DMS153 treated with DMSO at 0.1 percent for 48 hours (cell line): Measurements from ENCODE around the gene EIF4B.
A peak's percentile ranks its signal among the peaks of the same experiment; 100 is the strongest.
"Not testable (repeated sequence)": the region's sequence is repeated elsewhere in the genome, so short reads cannot be mapped to it uniquely, and the experiment has no call there.

Experiments
- DNase-seq: peaks from one replicate; lab custom pipeline; 2025; ENCODE audit not compliant: unreplicated experiment; lab: John Stamatoyannopoulos, UW

The EIF4B gene

DNA sequence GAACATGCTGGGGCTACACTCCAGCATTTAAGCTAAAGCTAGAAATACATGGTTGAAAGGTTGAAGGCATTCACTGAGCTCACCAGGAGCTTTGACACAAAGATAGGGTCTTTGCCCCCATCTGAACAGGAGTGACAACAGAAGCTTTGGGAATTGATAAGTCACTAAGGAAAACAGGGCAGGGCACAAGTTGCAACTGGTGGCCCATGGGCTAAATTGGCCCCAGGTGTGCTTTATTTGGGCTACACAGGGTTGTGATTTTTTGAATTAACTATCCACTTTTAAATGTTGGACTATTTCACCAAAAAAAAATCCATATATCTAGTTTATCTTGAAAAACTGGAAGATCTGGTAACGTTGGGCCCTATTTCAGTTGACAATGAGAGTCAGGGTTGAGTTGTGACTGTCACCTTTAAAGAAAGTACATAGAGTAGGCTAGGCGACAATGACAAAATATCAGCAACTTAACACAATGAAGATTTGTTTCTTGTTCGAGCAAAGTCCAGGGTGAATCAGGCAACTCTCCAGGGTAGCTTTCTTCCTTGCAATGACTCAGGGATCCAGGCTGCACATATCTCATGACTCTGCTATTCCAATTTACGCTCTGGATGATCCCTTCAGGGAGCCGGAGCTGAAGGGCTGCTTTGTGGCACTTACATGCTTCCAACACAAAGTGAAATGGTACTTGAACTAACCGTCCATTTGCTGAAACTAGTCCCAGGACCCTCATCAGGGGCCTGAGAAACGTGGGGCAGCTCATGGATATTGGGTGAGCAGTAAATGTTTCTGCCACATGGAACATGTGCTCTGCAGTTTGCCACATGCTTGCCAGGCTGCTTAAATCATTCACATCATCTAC lies 13.3 kb upstream of the EIF4B start:
- DNase-seq = no peak

GRCh38 chr12:52993558-52993869 lies 12.7 kb upstream of the EIF4B start:
- no peak for DNase-seq

DNA sequence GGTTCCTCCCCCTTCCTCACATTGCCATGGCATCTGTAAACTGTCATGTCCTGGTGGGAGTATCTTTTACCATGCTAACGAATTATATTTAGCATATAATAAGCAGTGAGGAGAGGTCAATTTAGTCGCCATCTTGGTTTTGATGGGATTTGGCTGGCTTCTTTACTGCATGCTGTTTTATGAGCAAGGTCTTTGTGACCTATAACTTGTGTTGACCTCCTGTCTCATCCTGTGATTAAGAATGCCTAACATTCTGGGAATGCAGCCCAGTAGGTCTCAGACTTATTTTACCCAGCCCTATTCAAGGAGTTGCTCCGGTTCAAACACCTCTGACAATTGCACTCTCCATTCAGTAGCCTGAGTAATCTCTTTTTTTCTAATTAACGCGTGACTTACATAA lies 2.1 kb upstream of the EIF4B start:
- DNase-seq = no peak

- no peak for DNase-seq
Observed at GRCh38 chr12:53004582-53004981, 1.7 kb upstream of the EIF4B start.

- DNase-seq = no peak
Observed at GRCh38 chr12:53005215-53005985, 856 bp upstream of the EIF4B start.

DNA sequence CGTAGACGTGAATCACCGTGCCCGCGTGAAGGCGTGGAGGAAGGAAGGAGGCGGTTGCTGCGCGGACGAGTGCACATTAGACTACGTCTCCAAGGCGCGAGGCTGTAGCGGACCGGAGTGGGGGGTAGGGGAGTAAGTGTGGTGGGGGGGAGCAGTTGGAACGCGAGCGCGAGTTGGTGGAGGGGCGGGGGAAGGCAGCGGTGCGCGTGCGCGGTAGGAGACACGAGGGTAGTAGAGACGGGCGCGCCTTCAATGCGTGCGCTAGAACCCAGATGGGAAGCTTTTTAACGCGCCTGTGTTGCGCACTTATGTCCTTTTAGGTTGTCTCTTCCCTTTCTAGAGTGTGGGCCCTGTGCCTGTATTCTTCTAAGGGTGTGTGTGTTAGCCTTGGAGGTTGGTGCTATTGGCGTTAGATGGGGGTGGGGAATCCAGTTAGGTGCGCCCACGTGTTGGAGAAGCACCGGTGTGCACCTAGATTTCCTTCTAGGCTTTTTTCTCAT lies 604 bp downstream of the EIF4B start:
- peak; percentile 42 for DNase-seq

DNA sequence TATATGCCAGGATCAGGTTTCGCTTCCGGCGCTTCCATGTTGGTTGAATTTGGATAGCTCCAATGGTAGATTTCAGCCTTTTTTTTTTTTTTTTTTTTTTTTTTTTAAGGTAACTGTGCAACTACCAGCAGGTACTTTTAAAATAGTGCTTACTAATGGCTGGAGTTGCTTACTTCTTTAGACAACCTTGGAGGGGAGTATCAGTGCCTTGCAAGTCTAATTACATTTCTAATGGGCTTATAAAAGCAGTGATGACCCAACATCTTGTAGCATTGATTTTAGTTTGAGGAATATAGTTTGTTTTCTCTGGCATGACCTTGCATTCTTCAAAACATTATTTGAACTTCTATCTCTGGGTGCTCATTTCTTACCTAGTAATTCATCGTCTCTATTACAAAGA lies 1.1 kb downstream of the EIF4B start:
- no peak for DNase-seq

DNA sequence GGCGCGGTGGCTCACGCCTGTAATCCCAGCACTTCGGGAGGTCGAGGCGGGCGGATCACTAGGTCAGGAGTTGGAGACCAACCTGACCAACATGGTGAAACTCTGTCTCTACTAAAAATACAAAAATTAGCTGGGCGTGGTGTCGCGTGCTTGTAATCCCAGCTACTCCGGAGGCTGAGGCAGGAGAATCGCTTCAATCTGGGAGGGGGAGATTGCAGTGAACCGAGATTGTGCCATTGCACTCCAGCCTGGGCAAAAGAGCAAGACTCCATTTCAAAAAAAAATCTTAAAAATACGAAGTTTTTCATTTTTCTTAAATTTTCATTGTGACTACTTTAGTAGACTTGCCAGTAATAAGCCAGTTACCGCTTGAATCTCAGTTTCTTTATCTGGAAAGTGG lies 2.5 kb downstream of the EIF4B start:
- not testable (repeated sequence) for DNase-seq

GRCh38 chr12:53010955-53011354 lies 4.7 kb downstream of the EIF4B start:
- DNase-seq = no peak

GRCh38 chr12:53011889-53012288 lies 5.6 kb downstream of the EIF4B start:
- DNase-seq = no peak

DNA sequence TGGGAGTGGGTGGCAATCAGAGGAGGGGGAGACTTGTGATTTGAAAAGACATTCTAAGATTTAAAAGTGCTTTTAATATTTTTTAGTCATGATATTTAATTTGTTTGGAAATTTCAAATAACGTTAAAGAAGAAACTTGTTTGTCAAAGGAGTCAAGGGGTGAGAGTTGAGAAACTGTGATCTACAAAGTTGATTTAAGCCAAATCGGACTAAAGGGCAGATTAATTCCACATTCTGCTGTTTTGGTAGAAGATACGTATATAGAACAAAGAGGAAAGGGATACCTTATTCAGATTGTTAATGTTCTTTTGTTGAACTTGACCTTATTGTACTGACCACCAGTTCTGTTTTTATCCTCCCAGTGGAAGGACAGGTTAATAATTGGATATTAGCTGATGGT lies 6.7 kb downstream of the EIF4B start:
- no peak for DNase-seq

- DNase-seq = no peak
Observed at GRCh38 chr12:53014709-53015108, 8.5 kb downstream of the EIF4B start.

- no peak for DNase-seq
Observed at GRCh38 chr12:53025250-53025649, 19.0 kb downstream of the EIF4B start.

- not testable (repeated sequence) for DNase-seq
Observed at GRCh38 chr12:53027014-53027413, 20.8 kb downstream of the EIF4B start.

DNA sequence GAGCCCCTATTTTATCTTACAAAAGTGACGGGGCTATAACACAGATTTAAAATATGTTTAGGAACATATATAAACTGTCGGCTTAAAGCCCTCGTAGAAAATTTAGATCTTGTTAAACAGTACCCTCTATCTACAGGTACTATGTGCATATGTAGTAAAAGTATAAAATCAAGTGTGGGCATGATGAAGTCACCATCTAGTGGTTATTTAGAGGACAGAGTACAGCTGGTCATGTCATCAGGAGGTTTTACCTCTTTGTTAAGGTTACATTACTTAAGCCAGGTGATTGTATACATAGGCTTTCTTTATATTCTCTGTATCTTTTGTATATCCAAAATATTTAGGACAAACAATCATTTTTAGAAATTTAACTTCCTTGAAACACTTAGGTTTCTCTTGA lies 25.4 kb downstream of the EIF4B start:
- DNase-seq = no peak

- DNase-seq = not testable (repeated sequence)
Observed at GRCh38 chr12:53033832-53034231, 27.6 kb downstream of the EIF4B start.

DNA sequence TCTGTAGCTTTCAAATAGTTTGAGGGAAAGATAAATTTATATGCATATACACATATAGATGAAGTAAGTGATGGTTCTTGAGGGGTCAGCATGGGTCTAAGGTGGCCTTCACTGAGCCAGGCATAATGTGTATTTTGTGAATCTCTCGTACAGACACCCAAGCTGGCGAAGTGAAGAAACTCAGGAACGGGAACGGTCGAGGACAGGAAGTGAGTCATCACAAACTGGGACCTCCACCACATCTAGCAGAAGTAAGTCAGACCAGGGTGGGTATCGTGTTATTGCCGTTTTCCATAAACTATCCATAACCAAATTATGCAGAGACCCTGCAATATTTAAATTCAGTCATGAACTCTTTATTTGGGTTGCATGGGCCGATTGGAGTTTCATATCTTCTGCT lies 28.2 kb downstream of the EIF4B start:
- DNase-seq = no peak

DNA sequence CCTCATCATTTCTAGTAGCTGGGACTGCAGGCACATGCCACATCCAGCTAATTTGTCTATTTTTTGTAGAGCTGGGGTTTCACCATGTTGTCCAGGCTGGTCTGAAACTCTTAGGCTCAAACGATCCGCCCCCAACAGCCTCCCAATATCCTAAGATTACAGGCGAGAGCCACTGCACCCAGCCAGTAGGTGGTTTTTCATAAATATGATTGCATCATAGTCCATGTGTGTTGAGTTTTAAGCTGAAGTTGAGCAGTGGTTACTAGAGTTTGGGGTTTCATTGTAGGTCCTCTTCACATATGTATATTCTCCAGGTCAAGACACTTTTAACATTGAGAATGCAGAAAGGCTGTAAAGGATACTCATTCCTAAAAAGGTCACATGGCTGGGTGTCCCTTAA lies 30.5 kb downstream of the EIF4B start:
- no peak for DNase-seq

- no peak for DNase-seq
Observed at GRCh38 chr12:53039851-53040250, 33.6 kb downstream of the EIF4B start.

- DNase-seq = no peak
Observed at GRCh38 chr12:53042607-53043454, 36.6 kb downstream of the EIF4B start.

DNA sequence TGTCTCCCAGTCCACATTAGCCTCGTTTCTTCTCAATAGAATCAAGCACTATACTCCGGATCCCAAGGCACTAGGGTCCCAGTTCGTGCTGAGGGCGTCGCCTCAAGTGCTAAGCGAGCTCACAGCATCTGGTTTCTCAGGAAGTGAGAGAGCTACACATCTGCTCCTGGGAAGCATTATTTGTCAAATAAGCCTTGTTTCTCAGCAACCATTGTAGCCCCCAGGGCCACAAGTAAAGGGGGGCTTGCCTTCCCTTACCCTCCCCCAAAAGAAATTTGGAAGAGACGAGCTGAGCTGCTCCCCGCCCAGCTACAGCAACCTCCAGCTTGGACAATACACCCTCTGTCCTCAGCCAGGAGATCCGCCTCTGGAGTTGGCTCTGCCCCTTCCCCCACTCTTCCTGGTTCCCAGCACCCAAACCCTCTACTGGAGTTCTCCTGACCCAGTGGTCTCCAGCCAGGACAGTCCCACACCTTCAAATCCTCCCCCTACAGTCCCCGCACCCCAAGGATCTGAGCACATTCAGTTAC lies 37.9 kb downstream of the EIF4B start:
- no peak for DNase-seq
